Measurements from ENCODE around the gene CAMKMT. TPM values are rescaled to one million over a fixed set of nuclear protein-coding genes. Genes with fewer than 3 reads are reported as not detected.
A peak's percentile ranks its signal among the peaks of the same experiment; 100 is the strongest.

Gene CAMKMT
- total and polyA plus RNA-seq, 9 of the 15 experiments (the other 6 are each of a cell fraction or from before 2014, with no cell fraction given): 1.6 to 15.3 (median 7.4) TPM

GRCh38 chr2:44731505-44731904, 369.8 kb downstream of the CAMKMT start:
- no TSS peak for BruUV-seq (replicated peaks)
- H3K9me3 ChIP-seq (replicated peaks; ENCODE audit: control insufficient read depth, insufficient read depth, low read depth, low read length): no peaks in the 10 kb centered on the region; the same call in 1 of the 2 replicates
- POLR2A ChIA-PET: no interaction called here
- no peaks in the 10 kb centered on the region for H3K9me1 ChIP-seq (ENCODE audit: control insufficient read depth, insufficient read depth, low read length)
- H3K27me3 ChIP-seq (ENCODE audit: control insufficient read depth in 2 of 2, insufficient read depth in 2 of 2, low read length in 2 of 2): 0 out of 5 replicates have a peak, but pooled peaks cover 0 to 2% of the 10 kb centered on the region in 2 experiments
- no peak overlapping the region for H3K4me3 ChIP-seq
- FAIRE-seq (peak; percentile 15), ATAC-seq (no peak), DNase-seq (ENCODE audit: extremely low read depth in 1 of 4, low spot score in 3 of 4) (no peak)
- H4K20me1 ChIP-seq (replicated peaks; ENCODE audit: control insufficient read depth, insufficient read depth, low read length): no peaks in the 10 kb centered on the region
- no peak overlapping the region for H3K9ac ChIP-seq (ENCODE audit: insufficient read depth in 1 of 2, low read depth in 2 of 2, low read length in 2 of 2)
- intact Hi-C loops (cut with micrococcal nuclease) (no loop called here), in situ Hi-C loops (cut with MboI) (no loop called here)
- no peak overlapping the region for H2AFZ ChIP-seq (ENCODE audit: low read depth, low read length)
- no peak overlapping the region for H3K4me2 ChIP-seq (ENCODE audit: insufficient read depth, low read length)
- WGBS (ENCODE audit: insufficient coverage, low coverage, missing lambda C conversion rate): 0% methylated on average over 1 of the region's 1 CpG
- no peaks in the 10 kb centered on the region for H3K79me2 ChIP-seq (ENCODE audit: control insufficient read depth, insufficient read depth, low read length)
- no peak for TF ChIP-seq BACH1 (tag; IDR thresholded peaks at IDR 0.05)
- CTCF ChIA-PET (ENCODE audit: low intra/inter-chr PET ratio): interaction anchor here (0.7 kb wide), 1 partner anchor 1009 kb away, joined by 4 read pairs; no protein-coding TSS in a partner anchor
- no peaks in the 10 kb centered on the region for H3K36me3 ChIP-seq (ENCODE audit: control insufficient read depth, insufficient read depth, low read length)
- H3K4me1 ChIP-seq (replicated peaks in 1 of 2; ENCODE audit: control insufficient read depth in 2 of 2, insufficient read depth in 2 of 2, low read length in 2 of 2): no peaks in the 10 kb centered on the region
- H3K27ac ChIP-seq (ENCODE audit: extremely low read depth, low read depth, low read length): no peak overlapping the region

DNA sequence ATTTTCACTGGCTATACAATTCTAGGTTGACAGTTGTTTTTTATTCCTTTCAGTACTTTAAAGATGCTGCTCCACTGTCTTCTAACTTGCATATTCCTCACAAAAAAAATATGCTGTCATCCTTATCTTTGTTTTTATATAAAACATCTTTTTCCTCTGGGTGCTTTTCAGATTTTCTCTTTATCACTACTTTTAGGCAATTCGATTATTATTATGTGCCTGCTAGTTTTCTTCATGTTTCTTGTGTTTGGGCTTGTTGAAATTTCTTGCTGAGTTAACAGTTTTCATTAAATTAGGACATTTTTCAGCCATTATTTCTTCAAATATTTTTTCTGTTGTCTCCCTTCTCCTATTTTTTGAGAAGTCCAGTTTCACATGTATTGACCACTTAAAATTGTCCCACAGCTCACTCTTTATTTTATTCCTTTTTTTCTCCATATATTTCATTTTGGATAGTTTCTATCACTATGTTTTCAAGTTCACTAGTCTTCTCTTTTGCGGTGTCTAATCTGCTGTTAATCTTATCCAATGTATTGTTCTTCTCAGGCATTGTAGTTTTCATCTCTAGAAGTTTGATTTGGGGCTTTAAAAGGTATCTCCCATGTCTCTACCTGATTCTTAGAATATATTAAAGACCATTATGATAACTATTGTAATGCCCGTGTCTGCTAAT, 374.7 kb downstream of the CAMKMT start:
- Histone ChIP-seq H3K4me1 (replicated peaks in 1 of 2; ENCODE audit: control insufficient read depth in 2 of 2, insufficient read depth in 2 of 2, low read length in 2 of 2) (no peaks in the 10 kb centered on the region), H3K9me1 (ENCODE audit: control insufficient read depth, insufficient read depth, low read length) (no peaks in the 10 kb centered on the region), H3K36me3 (ENCODE audit: control insufficient read depth, insufficient read depth, low read length) (no peaks in the 10 kb centered on the region), H3K9me3 (replicated peaks; ENCODE audit: control insufficient read depth, insufficient read depth, low read depth, low read length) (no peaks in the 10 kb centered on the region; the same call in 1 of the 2 replicates), H3K27ac (ENCODE audit: extremely low read depth, low read depth, low read length) (no peak overlapping the region), H2AFZ (ENCODE audit: low read depth, low read length) (no peak overlapping the region), H3K4me3 (no peak overlapping the region), H3K9ac (ENCODE audit: insufficient read depth in 1 of 2, low read depth in 2 of 2, low read length in 2 of 2) (no peak overlapping the region), H4K20me1 (replicated peaks; ENCODE audit: control insufficient read depth, insufficient read depth, low read length) (no peaks in the 10 kb centered on the region), H3K4me2 (ENCODE audit: insufficient read depth, low read length) (no peak overlapping the region), H3K79me2 (ENCODE audit: control insufficient read depth, insufficient read depth, low read length) (no peaks in the 10 kb centered on the region), H3K27me3 (ENCODE audit: control insufficient read depth in 2 of 2, insufficient read depth in 2 of 2, low read length in 2 of 2) (no peaks in the 10 kb centered on the region)
- WGBS (ENCODE audit: insufficient coverage, low coverage, missing lambda C conversion rate): 2% methylated on average over 3 of the region's 3 CpGs
- POLR2A ChIA-PET: no interaction called here
- ATAC-seq (no peak), FAIRE-seq (no peak), DNase-seq (ENCODE audit: extremely low read depth in 1 of 4, low spot score in 3 of 4) (no peak)
- CTCF ChIA-PET (ENCODE audit: low intra/inter-chr PET ratio): no interaction called here
- BruUV-seq (replicated peaks): no TSS peak
- intact Hi-C loops (cut with micrococcal nuclease) (no loop called here), in situ Hi-C loops (cut with MboI) (no loop called here)
- TF ChIP-seq SIX5 (IDR thresholded peaks at IDR 0.05; ENCODE audit: borderline replicate concordance in 1 of 2, insufficient read depth in 1 of 2, low read depth in 1 of 2, low read length in 2 of 2) (no peak), MAFF (IDR thresholded peaks at IDR 0.05; ENCODE audit: low read length) (peak; percentile 62; the same call in 1 of the 2 replicates), TBL1XR1 (IDR thresholded peaks at IDR 0.05; ENCODE audit: low read length in 2 of 2) (no peak), MAFG (tag; conservative IDR thresholded peaks at IDR 0.05) (peak; percentile 87), MAFK (IDR thresholded peaks at IDR 0.05; ENCODE audit: low read length) (peak; percentile 41; the same call in 1 of the 2 replicates)
- TF ChIP-seq, protein P1, sequence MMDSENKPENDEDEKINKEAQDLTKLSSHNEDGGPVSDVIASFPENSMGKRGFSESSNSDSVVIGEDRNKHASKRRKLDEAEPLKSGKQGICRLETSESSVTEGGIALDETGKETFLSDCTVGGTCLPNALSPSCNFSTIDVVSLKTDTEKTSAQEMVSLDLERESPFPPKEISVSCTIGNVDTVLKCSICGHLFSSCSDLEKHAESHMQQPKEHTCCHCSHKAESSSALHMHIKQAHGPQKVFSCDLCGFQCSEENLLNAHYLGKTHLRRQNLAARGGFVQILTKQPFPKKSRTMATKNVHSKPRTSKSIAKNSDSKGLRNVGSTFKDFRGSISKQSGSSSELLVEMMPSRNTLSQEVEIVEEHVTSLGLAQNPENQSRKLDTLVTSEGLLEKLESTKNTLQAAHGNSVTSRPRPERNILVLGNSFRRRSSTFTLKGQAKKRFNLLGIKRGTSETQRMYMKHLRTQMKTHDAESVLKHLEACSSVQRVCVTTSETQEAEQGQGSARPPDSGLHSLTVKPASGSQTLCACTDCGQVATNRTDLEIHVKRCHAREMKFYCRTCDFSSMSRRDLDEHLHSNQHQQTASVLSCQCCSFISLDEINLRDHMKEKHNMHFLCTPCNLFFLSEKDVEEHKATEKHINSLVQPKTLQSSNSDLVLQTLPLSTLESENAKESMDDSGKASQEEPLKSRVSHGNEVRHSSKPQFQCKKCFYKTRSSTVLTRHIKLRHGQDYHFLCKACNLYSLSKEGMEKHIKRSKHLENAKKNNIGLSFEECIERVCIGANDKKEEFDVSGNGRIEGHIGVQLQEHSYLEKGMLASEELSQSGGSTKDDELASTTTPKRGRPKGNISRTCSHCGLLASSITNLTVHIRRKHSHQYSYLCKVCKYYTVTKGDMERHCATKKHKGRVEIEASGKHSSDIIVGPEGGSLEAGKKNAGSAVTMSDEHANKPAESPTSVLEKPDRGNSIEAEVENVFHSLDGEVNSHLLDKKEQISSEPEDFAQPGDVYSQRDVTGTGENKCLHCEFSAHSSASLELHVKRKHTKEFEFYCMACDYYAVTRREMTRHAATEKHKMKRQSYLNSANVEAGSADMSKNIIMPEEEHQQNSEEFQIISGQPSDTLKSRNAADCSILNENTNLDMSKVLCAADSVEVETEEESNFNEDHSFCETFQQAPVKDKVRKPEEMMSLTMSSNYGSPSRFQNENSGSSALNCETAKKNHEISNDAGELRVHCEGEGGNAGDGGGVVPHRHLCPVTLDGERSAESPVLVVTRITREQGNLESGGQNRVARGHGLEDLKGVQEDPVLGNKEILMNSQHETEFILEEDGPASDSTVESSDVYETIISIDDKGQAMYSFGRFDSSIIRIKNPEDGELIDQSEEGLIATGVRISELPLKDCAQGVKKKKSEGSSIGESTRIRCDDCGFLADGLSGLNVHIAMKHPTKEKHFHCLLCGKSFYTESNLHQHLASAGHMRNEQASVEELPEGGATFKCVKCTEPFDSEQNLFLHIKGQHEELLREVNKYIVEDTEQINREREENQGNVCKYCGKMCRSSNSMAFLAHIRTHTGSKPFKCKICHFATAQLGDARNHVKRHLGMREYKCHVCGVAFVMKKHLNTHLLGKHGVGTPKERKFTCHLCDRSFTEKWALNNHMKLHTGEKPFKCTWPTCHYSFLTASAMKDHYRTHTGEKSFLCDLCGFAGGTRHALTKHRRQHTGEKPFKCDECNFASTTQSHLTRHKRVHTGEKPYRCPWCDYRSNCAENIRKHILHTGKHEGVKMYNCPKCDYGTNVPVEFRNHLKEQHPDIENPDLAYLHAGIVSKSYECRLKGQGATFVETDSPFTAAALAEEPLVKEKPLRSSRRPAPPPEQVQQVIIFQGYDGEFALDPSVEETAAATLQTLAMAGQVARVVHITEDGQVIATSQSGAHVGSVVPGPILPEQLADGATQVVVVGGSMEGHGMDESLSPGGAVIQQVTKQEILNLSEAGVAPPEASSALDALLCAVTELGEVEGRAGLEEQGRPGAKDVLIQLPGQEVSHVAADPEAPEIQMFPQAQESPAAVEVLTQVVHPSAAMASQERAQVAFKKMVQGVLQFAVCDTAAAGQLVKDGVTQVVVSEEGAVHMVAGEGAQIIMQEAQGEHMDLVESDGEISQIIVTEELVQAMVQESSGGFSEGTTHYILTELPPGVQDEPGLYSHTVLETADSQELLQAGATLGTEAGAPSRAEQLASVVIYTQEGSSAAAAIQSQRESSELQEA (IDR thresholded peaks at IDR 0.05; ENCODE audit: low read depth): no peak
